Trophoblast cell (in vitro differentiated cells and primary cell): ENCODE measurements around the gene IMMP2L.

Experiments used
- DNase-seq, 2 donors: peaks; one replicate each; pipeline ENCODE4 v3.0.0-alpha.2; 2016
- H2AFZ ChIP-seq: 2 replicates; pipeline ENCODE4 v1.6.1; 2013; ENCODE audit warnings: low read length, moderate library complexity, mild to moderate bottlenecking; ENCODE audit not compliant: insufficient read depth, poor library complexity
- H2AK5ac ChIP-seq: 2 replicates; pipeline ENCODE4 v1.6.1; 2013; ENCODE audit warnings: mild to moderate bottlenecking, low read length
- H2BK120ac ChIP-seq: 2 replicates; pipeline ENCODE4 v1.6.1; 2013; ENCODE audit warnings: low read length, mild to moderate bottlenecking, moderate library complexity; ENCODE audit not compliant: insufficient read depth, poor library complexity
- H2BK12ac ChIP-seq: 2 replicates; pipeline ENCODE4 v1.6.1; 2013; ENCODE audit warnings: mild to moderate bottlenecking, low read length, moderate library complexity
- H2BK5ac ChIP-seq: 2 replicates; pipeline ENCODE4 v1.6.1; 2013; ENCODE audit warnings: low read length, low read depth, moderate library complexity, mild to moderate bottlenecking; ENCODE audit not compliant: poor library complexity
- H3K14ac ChIP-seq: 2 replicates; pipeline ENCODE4 v1.6.1; 2013; ENCODE audit warnings: mild to moderate bottlenecking, low read length
- H3K18ac ChIP-seq: 2 replicates; pipeline ENCODE4 v1.6.1; 2013; ENCODE audit warnings: mild to moderate bottlenecking, low read length
- H3K23ac ChIP-seq: 2 replicates; pipeline ENCODE4 v1.6.1; 2013; ENCODE audit warnings: low read length
- H3K27ac ChIP-seq: 2 replicates; pipeline ENCODE4 v1.5.1; 2013; ENCODE audit warnings: low read depth, mild to moderate bottlenecking, inconsistent platforms, low read length, moderate library complexity
- H3K27me3 ChIP-seq: 2 replicates; pipeline ENCODE4 v1.6.1; 2013; ENCODE audit warnings: inconsistent platforms, mild to moderate bottlenecking, low read length, moderate library complexity; ENCODE audit not compliant: insufficient read depth
- H3K36me3 ChIP-seq, 2 experiments: 1 replicate in 1 of 2; 2 replicates in 1 of 2; pipeline ENCODE4 v1.6.1; 2013; ENCODE audit warnings: low read length in 2 of 2, mild to moderate bottlenecking in 2 of 2, moderate library complexity in 1 of 2; ENCODE audit not compliant: insufficient read depth in 2 of 2, control insufficient read depth in 1 of 2
- H3K4ac ChIP-seq: 2 replicates; pipeline ENCODE4 v1.6.1; 2013; ENCODE audit warnings: low read depth, mild to moderate bottlenecking, low read length, moderate library complexity
- H3K4me1 ChIP-seq, 2 experiments: 1 replicate in 1 of 2; 2 replicates in 1 of 2; pipeline ENCODE4 v1.6.1; 2013; ENCODE audit warnings: low read length in 2 of 2, mild to moderate bottlenecking in 2 of 2, moderate library complexity in 1 of 2; ENCODE audit not compliant: insufficient read depth in 2 of 2, control insufficient read depth in 1 of 2
- H3K4me2 ChIP-seq: 2 replicates; pipeline ENCODE4 v1.6.1; 2013; ENCODE audit warnings: inconsistent platforms, mild to moderate bottlenecking, low read length, moderate library complexity
- H3K4me3 ChIP-seq: 2 replicates; pipeline ENCODE4 v1.5.1; 2013; ENCODE audit warnings: mild to moderate bottlenecking, low read depth, low read length, inconsistent platforms
- H3K79me1 ChIP-seq: one replicate; pipeline ENCODE4 v1.6.1; 2013; ENCODE audit warnings: low read length
- H3K79me2 ChIP-seq: 2 replicates; pipeline ENCODE4 v1.6.1; 2013; ENCODE audit warnings: low read length, mild to moderate bottlenecking; ENCODE audit not compliant: control insufficient read depth, insufficient read depth, poor library complexity
- H3K9ac ChIP-seq: 2 replicates; pipeline ENCODE4 v1.6.1; 2013; ENCODE audit warnings: mild to moderate bottlenecking, low read length
- H3K9me3 ChIP-seq: 2 replicates; pipeline ENCODE4 v1.6.1; 2013; ENCODE audit warnings: low read depth, mild to moderate bottlenecking, control low read depth, inconsistent platforms, low read length; ENCODE audit not compliant: insufficient read depth
- H4K12ac ChIP-seq: 2 replicates; pipeline ENCODE4 v1.6.1; 2013; ENCODE audit warnings: low read depth, mild to moderate bottlenecking, low read length, moderate library complexity
- H4K8ac ChIP-seq: 2 replicates; pipeline ENCODE4 v1.6.1; 2013; ENCODE audit warnings: low read depth, mild to moderate bottlenecking, low read length, moderate library complexity
- H4K91ac ChIP-seq: one replicate; pipeline ENCODE4 v1.6.1; 2013; ENCODE audit warnings: low read depth, mild to moderate bottlenecking, low read length, moderate library complexity
- WGBS: extraction: QIAGEN DNeasy Blood & Tissue Kit; methylation state at CpG from one replicate; pipeline ENCODE4 v1.1.7; 2013; ENCODE audit warnings: missing lambda C conversion rate; ENCODE audit not compliant: insufficient read length, insufficient coverage; ENCODE audit errors: extremely low coverage; 5-methylcytosine and 5-hydroxymethylcytosine counted together

Gene IMMP2L

DNA sequence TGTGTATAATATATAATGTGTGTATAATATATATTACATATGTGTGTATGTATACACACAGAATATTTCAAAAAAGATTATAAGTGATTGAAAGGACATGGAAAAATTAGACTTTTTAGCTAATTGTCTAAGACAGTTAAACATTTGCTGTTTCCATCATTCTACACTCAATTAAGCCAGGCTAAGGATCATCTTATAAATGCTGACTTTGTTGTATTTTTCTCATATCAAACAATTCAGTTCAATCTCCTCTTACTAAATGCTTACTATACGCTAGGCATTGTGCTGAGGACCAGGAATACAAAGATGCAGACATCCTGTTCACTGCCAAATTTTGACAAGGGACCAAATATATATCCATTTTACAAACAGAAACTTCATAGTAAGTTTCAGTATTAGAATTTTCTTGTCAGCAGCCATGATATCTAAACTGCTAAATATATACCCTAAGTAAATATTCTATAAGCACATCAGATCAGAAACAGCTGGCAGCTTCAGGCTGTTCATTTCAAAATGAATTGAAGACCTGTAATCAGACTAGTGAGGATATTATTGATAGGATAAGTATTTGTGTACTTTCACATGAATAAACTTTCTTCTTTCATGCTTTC lies 481.7 kb downstream of the IMMP2L start:
- Histone ChIP-seq H3K18ac (no peak overlapping the region), H2BK5ac (no peak overlapping the region), H2AK5ac (no peak overlapping the region), H3K9me3 (no peaks in the 10 kb centered on the region), H3K36me3 (no peaks in the 10 kb centered on the region), H2AFZ (no peak overlapping the region), H3K4ac (no peak overlapping the region), H3K79me2 (no peaks in the 10 kb centered on the region), H3K9ac (no peak overlapping the region), H2BK12ac (no peak overlapping the region), H4K12ac (no peak overlapping the region), H3K4me2 (no peak overlapping the region), H3K23ac (no peak overlapping the region), H2BK120ac (no peak overlapping the region), H3K4me3 (no peak overlapping the region), H3K14ac (no peak overlapping the region), H4K91ac (no peak overlapping the region), H3K27me3 (no peaks in the 10 kb centered on the region), H4K8ac (no peak overlapping the region), H3K79me1 (no peaks in the 10 kb centered on the region), H3K27ac (no peak overlapping the region), H3K4me1 (no peaks in the 10 kb centered on the region)
- DNase-seq, result no peak
- WGBS, result no CpG with 5 or more reads among the region's 1 CpG

DNA sequence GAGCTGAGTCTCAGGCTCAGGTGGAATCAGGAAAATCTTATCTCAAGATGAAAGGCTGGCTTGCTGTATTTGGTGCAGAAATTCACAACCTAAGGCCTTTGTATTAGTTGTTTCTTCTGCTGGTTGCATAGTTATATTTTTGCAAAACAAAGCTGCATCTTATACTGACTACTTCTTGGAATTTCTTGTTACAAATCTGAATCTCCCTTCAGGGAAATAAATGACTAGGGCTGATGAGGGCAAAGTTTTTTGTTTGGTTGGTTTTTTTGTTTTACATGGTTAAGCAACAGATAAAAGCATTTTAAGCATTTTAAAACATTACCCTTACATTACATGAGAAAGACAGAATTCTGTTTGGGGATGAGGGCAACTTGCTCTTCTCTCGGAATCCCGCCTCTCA lies 485.3 kb downstream of the IMMP2L start:
- no CpG with 5 or more reads among the region's 2 CpGs for WGBS

GRCh38 chr7:111076205-111076604 lies 486.1 kb downstream of the IMMP2L start:
- H3K4me2 ChIP-seq, result no peak overlapping the region
- no peaks in the 10 kb centered on the region for H3K79me1 ChIP-seq
- no peaks in the 10 kb centered on the region for H3K4me1 ChIP-seq
- H3K4me3 ChIP-seq, result no peak overlapping the region
- no peak overlapping the region for H4K12ac ChIP-seq
- no peaks in the 10 kb centered on the region for H3K79me2 ChIP-seq
- H4K8ac ChIP-seq, result no peak overlapping the region
- no peak overlapping the region for H4K91ac ChIP-seq
- no peaks in the 10 kb centered on the region for H3K36me3 ChIP-seq
- no peaks in the 10 kb centered on the region for H3K9me3 ChIP-seq
- H2AK5ac ChIP-seq, result no peak overlapping the region
- no peak overlapping the region for H2AFZ ChIP-seq
- H3K9ac ChIP-seq, result no peak overlapping the region
- no peak overlapping the region for H2BK12ac ChIP-seq
- H3K14ac ChIP-seq, result no peak overlapping the region
- H3K27me3 ChIP-seq, result no peaks in the 10 kb centered on the region
- H3K27ac ChIP-seq, result no peak overlapping the region
- no peak overlapping the region for H3K4ac ChIP-seq
- peak; percentile 62 to 72 for DNase-seq
- no peak overlapping the region for H2BK120ac ChIP-seq
- no peak overlapping the region for H3K18ac ChIP-seq
- H3K23ac ChIP-seq, result no peak overlapping the region
- H2BK5ac ChIP-seq, result no peak overlapping the region

More for the DNA sequence above, 485.3 kb downstream of the IMMP2L start:
- Histone ChIP-seq H3K36me3 (no peaks in the 10 kb centered on the region), H3K79me2 (no peaks in the 10 kb centered on the region), H3K14ac (no peak overlapping the region), H3K9me3 (no peaks in the 10 kb centered on the region), H4K12ac (no peak overlapping the region), H2AK5ac (no peak overlapping the region), H2BK5ac (no peak overlapping the region), H3K23ac (no peak overlapping the region), H3K4me1 (no peaks in the 10 kb centered on the region), H3K79me1 (no peaks in the 10 kb centered on the region), H3K27ac (no peak overlapping the region), H4K8ac (no peak overlapping the region), H3K9ac (no peak overlapping the region), H2BK12ac (no peak overlapping the region), H3K4me2 (no peak overlapping the region), H3K27me3 (no peaks in the 10 kb centered on the region), H3K4me3 (no peak overlapping the region), H4K91ac (no peak overlapping the region), H3K4ac (no peak overlapping the region), H2AFZ (no peak overlapping the region), H3K18ac (no peak overlapping the region), H2BK120ac (no peak overlapping the region)
- peak; percentile 37 to 91 for DNase-seq

DNA sequence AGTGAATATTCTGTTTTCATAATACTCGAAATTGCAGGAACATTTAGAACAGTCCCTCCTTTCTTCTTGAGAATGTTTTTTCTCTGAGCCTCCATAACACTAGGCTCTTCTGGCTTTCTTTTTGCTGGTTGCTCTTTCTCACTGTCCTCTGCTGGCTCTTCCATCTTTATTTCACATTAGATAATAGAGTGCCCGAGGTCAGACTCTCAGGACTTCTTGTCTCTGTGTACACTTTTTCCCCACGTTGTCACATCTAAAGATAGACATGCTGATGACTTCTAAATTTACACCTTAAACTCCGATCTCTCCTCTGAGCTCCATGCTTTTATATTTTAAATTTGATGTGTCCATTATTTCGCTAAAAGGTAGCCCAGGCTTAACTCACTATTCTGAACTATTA lies 486.8 kb downstream of the IMMP2L start:
- H2BK120ac ChIP-seq, result no peak overlapping the region
- no peak overlapping the region for H2AK5ac ChIP-seq
- H3K79me2 ChIP-seq, result no peaks in the 10 kb centered on the region
- H3K4me1 ChIP-seq, result no peaks in the 10 kb centered on the region
- no peak overlapping the region for H3K4me3 ChIP-seq
- no peak overlapping the region for H4K91ac ChIP-seq
- no peak overlapping the region for H3K14ac ChIP-seq
- no peak overlapping the region for H2AFZ ChIP-seq
- H3K36me3 ChIP-seq, result no peaks in the 10 kb centered on the region
- no peak overlapping the region for H3K4ac ChIP-seq
- H3K9me3 ChIP-seq, result no peaks in the 10 kb centered on the region
- H2BK12ac ChIP-seq, result no peak overlapping the region
- H3K9ac ChIP-seq, result no peak overlapping the region
- H4K12ac ChIP-seq, result no peak overlapping the region
- no peak for DNase-seq
- H3K18ac ChIP-seq, result no peak overlapping the region
- no CpG with 5 or more reads among the region's 5 CpGs for WGBS
- H3K4me2 ChIP-seq, result no peak overlapping the region
- no peak overlapping the region for H3K27ac ChIP-seq
- H3K79me1 ChIP-seq, result no peaks in the 10 kb centered on the region
- no peak overlapping the region for H2BK5ac ChIP-seq
- no peak overlapping the region for H4K8ac ChIP-seq
- no peak overlapping the region for H3K23ac ChIP-seq
- no peaks in the 10 kb centered on the region for H3K27me3 ChIP-seq
